Endothelial cell of umbilical vein (primary cell): ENCODE measurements around the gene ANAPC16. TPM values are rescaled to one million over a fixed set of nuclear protein-coding genes. Genes with fewer than 3 reads are reported as not detected.

Experiments
- BruUV-seq: library from RNA; stranded (reverse); fragments of 400-500 nt; replicated peaks from 2 replicates; lab custom pipeline; 2021; lab: Mats Ljungman, UMichigan
- CTCF ChIA-PET: fragments of 300-600, 350-600 bp; sonication (Branson Sonifier 250); formaldehyde crosslinking; loops from one replicate; lab custom pipeline; 2021; ENCODE audit warnings: antibody characterized with exemption, inconsistent platforms; lab: Charles Lee
- POLR2A ChIA-PET: fragments of 300-600, 350-600 bp; sonication (Branson Sonifier 250); formaldehyde crosslinking; loops from one replicate; lab custom pipeline; 2021; ENCODE audit warnings: antibody characterized with exemption, inconsistent platforms; lab: Charles Lee
- DNase-seq: peaks from one replicate; pipeline ENCODE4 v3.0.0-alpha.2; 2011; ENCODE audit warnings: low read depth, low spot score
- FAIRE-seq: peaks from 2 replicates; lab custom pipeline; 2011; peaks lifted over from hg19 to GRCh38; lab: Jason Lieb, UNC
- H2AFZ ChIP-seq: 2 replicates; pipeline ENCODE4 v1.6.0; 2012; ENCODE audit warnings: low read depth, low read length, control low read depth, inconsistent platforms
- H3K27ac ChIP-seq: 2 replicates; pipeline ENCODE4 v1.5.1; 2011; ENCODE audit warnings: low read depth, mild to moderate bottlenecking, control low read depth, low read length, moderate library complexity; ENCODE audit not compliant: insufficient read depth
- H3K27me3 ChIP-seq, 2 experiments: 2 replicates each; pipeline versions ENCODE4 v1.6.0 to v1.6.1; 2011; ENCODE audit warnings: low read length in 2 of 2, mixed read lengths in 1 of 2; ENCODE audit not compliant: control insufficient read depth in 2 of 2, insufficient read depth in 2 of 2
- H3K36me3 ChIP-seq, 2 experiments: 2 replicates in 1 of 2; 3 replicates in 1 of 2; pipeline ENCODE4 v1.5.1; 2011; ENCODE audit warnings: low read length in 2 of 2, mild to moderate bottlenecking in 1 of 2, moderate library complexity in 1 of 2; ENCODE audit not compliant: control insufficient read depth in 2 of 2, insufficient read depth in 2 of 2; ENCODE audit errors: extremely low read depth in 1 of 2
- H3K4me1 ChIP-seq: 3 replicates; pipeline ENCODE4 v1.5.1; 2011; ENCODE audit warnings: mild to moderate bottlenecking, low read length; ENCODE audit not compliant: control insufficient read depth, insufficient read depth; ENCODE audit errors: extremely low read depth
- H3K4me2 ChIP-seq: 2 replicates; pipeline ENCODE4 v1.6.1; 2011; ENCODE audit warnings: low read length, control low read depth, mixed read lengths; ENCODE audit not compliant: insufficient read depth
- H3K4me3 ChIP-seq, 3 experiments: fragments of 200-600 bp in 1 of 3; sonication (generic), shearing (Covaris generic) in 1 of 3; replicated peaks in 1 of 3; 2 replicates each; pipeline ENCODE4 v1.5.1; 2011 to 2016; ENCODE audit warnings: control low read depth in 3 of 3, low read length in 3 of 3, mild to moderate bottlenecking in 2 of 3, inconsistent platforms in 1 of 3, low read depth in 1 of 3, moderate library complexity in 1 of 3; ENCODE audit not compliant: insufficient read depth in 1 of 3
- H3K79me2 ChIP-seq: 2 replicates; pipeline ENCODE4 v1.6.0; 2012; ENCODE audit warnings: low read length, inconsistent platforms; ENCODE audit not compliant: control insufficient read depth, insufficient read depth
- H3K9ac ChIP-seq: replicated peaks from 2 replicates; pipeline ENCODE3; 2011; ENCODE audit warnings: low read length, control low read depth; ENCODE audit not compliant: insufficient read depth; ENCODE audit errors: extremely low read depth
- H3K9me1 ChIP-seq: replicated peaks from 3 replicates; pipeline ENCODE4 v1.6.0; 2011; ENCODE audit warnings: mild to moderate bottlenecking, low read length; ENCODE audit not compliant: control insufficient read depth, insufficient read depth; ENCODE audit errors: extremely low read depth
- H3K9me3 ChIP-seq: replicated peaks from 2 replicates; pipeline ENCODE4 v1.5.1; 2012; ENCODE audit warnings: low read length, inconsistent platforms; ENCODE audit not compliant: control insufficient read depth, insufficient read depth
- H4K20me1 ChIP-seq: replicated peaks from 2 replicates; pipeline ENCODE3; 2011; ENCODE audit warnings: mild to moderate bottlenecking, low read length; ENCODE audit not compliant: control insufficient read depth, insufficient read depth; ENCODE audit errors: extremely low read depth
- CTCF ChIP-seq, 2 donors: IDR thresholded peaks; 1 replicate in 1 of 2; 2 replicates in 1 of 2; pipeline ENCODE4 v1.5.1; 2011; ENCODE audit warnings: low read length in 2 of 2, mild to moderate bottlenecking in 2 of 2, moderate library complexity in 2 of 2, control low read depth in 1 of 2, inconsistent platforms in 1 of 2, low read depth in 1 of 2; ENCODE audit not compliant: insufficient read depth in 1 of 2; ENCODE audit errors: extremely low read depth in 1 of 2
- EZH2 ChIP-seq: IDR thresholded peaks from 2 replicates; pipeline ENCODE4 v1.6.1; 2012; ENCODE audit warnings: borderline replicate concordance, low read depth, mild to moderate bottlenecking, moderate library complexity, low read length, inconsistent platforms; ENCODE audit not compliant: severe bottlenecking
- FOS ChIP-seq: IDR thresholded peaks from 2 replicates; pipeline ENCODE4 v1.6.1; 2011; ENCODE audit warnings: mild to moderate bottlenecking, low read length, moderate library complexity, borderline replicate concordance; ENCODE audit not compliant: insufficient read depth
- GATA2 ChIP-seq: IDR thresholded peaks from 2 replicates; pipeline ENCODE4 v1.7.0; 2011; ENCODE audit warnings: low read depth, mild to moderate bottlenecking, moderate library complexity, mixed read lengths, low read length; ENCODE audit not compliant: insufficient read length, insufficient read depth
- JUN ChIP-seq: IDR thresholded peaks from 2 replicates; pipeline ENCODE4 v1.6.1; 2011; ENCODE audit warnings: borderline replicate concordance, low read depth; ENCODE audit not compliant: insufficient read length, insufficient read depth
- MAX ChIP-seq: IDR thresholded peaks from 2 replicates; pipeline ENCODE4 v1.6.1; 2011; ENCODE audit not compliant: insufficient read depth, insufficient read length
- MYC ChIP-seq: IDR thresholded peaks from one replicate; pipeline ENCODE4 v1.6.1; 2011; ENCODE audit warnings: mild to moderate bottlenecking, low read depth, low read length
- POLR2A ChIP-seq: IDR thresholded peaks from 2 replicates; pipeline ENCODE4 v1.6.1; 2012; ENCODE audit warnings: low read depth, mild to moderate bottlenecking, control low read depth, low read length
- POLR2AphosphoS5 ChIP-seq: IDR thresholded peaks from 2 replicates; pipeline ENCODE4 v1.6.1; 2012; ENCODE audit warnings: low read depth, mild to moderate bottlenecking, control low read depth, low read length, moderate library complexity; ENCODE audit not compliant: insufficient read depth
- dilution Hi-C: fragments of 300-500 bp; cut with MboI; formaldehyde crosslinking; loops from one replicate; pipeline ENCODE4 v1.15.0; 2019; ENCODE audit warnings: low sequenced_read_pairs; ENCODE audit not compliant: extremely low pct_ligation_motif_present
- intact Hi-C: fragments of 100-400 bp; cut with micrococcal nuclease; formaldehyde crosslinking; loops from one replicate; pipeline ENCODE4 v1.10.0; 2022
- polyA plus RNA-seq, 4 experiments: library from polyadenylated mRNA; depleted of rRNA in 3 of 4; stranded (reverse) in 3 of 4; unstranded in 1 of 4; fragments of >200 nt; gene quantifications; 2 replicates each; pipeline versions ENCODE4 v1.2.1 to v1.2.3, GENCODE V29; 2011 to 2012; ENCODE audit warnings: missing spikeins in 1 of 4
- total RNA-seq: library from RNA; stranded (reverse); gene quantifications from 2 replicates; pipeline ENCODE4 v1.2.3, GENCODE V29; 2021

The ANAPC16 gene
- total and polyA plus RNA-seq, 2 donors (not counting 3 experiments of a cell fraction or from before 2014, with no cell fraction given): 38.1 to 44.4 TPM

DNA sequence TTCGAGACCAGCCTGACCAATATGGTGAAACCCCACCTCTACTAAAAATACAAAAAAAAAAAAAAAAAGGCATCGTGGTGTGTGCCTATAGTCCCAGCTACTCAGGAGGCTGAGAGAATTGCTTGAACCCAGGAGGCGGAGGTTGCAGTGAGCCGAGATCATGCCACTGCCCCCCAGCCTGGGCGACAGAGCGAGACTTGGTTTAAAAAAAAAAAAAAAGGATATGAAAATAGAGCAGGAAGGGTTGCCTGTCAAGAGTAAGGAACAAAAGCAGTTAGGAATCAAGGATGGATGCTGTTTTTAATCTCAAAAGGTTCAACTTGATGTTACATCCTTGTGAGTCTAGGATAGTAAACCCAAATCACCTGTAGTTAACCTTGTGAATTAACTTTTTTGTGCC is 12.0 kb downstream of the ANAPC16 start:
- intact Hi-C loops: no loop called here
- Histone ChIP-seq H3K4me1 (peaks cover 11% of the 10 kb centered on the region), H3K36me3 (peaks cover 0 to 2% of the 10 kb centered on the region in 2 experiments), H3K27ac (no peak overlapping the region), H3K9me3 (no peaks in the 10 kb centered on the region), H3K4me3 (no peak overlapping the region), H3K27me3 (no peaks in the 10 kb centered on the region), H3K79me2 (no peaks in the 10 kb centered on the region), H4K20me1 (no peaks in the 10 kb centered on the region), H3K9ac (no peak overlapping the region), H3K9me1 (no peaks in the 10 kb centered on the region), H3K4me2 (no peak overlapping the region), H2AFZ (no peak overlapping the region)
- FAIRE-seq (no peak), DNase-seq (no peak)
- ChIA-PET CTCF (no interaction called here), POLR2A (interaction anchor here (0.7 kb wide), 1 partner anchor 106 kb away, joined by 3 read pairs; no protein-coding TSS in a partner anchor)
- no peak for TF ChIP-seq EZH2
- no peak for TF ChIP-seq MAX
- TF ChIP-seq POLR2AphosphoS5: no peak
- TF ChIP-seq POLR2A: no peak
- TF ChIP-seq MYC: no peak
- no peak for TF ChIP-seq CTCF (IDR thresholded peaks at IDR 0.05; ENCODE audit: extremely low read depth in 1 of 2, insufficient read depth in 1 of 2, low read depth in 1 of 2, low read length in 2 of 2)
- no peak for TF ChIP-seq JUN
- TF ChIP-seq GATA2: no peak
- TF ChIP-seq FOS: no peak
- BruUV-seq: no TSS peak
- dilution Hi-C loops: no loop called here
